Activated gamma-delta T cell (primary cell): Measurements from ENCODE around the gene RAC2.

Source experiments
- DNase-seq: peaks from one replicate; lab custom pipeline; 2025; lab: John Stamatoyannopoulos, UW

RAC2 gene

DNA sequence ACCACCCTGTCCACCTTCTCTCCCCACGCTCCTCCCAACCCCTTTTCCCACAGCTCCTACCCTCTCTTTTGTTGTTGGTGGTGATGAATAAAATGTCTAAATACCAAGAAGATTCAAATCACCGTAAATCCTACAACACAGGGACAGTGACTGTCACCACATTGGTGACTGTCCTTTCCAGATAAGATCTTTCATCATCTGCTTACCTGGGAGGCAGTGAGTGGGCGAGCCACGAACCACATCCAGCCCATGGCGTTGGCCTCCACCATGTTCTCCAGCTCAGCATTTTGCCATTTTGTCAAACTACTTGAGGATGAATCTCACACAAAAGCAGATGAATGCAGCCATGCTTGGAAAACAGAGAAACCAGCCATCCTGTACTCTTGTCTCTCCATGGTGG lies 31.6 kb upstream of the RAC2 start:
- DNase-seq = no peak

DNA sequence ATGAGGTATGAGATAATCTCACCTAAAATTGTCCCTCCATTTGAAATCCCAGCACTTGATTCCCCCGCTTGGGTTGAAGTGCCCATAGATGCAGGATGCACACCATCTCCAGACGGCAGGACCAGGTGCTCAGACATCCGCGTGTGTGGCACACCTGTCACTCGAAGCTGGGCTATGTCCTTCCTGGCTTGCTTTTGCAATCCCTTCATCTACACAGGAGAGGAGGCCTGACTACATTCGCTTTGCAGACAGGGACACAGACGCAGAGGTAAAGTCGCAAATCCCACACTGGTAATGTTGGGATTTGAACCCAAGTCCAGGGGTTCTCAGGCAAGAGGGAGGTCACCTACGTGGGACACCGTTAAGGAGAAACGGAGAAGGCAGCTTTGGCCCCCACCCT lies 31.1 kb upstream of the RAC2 start:
- DNase-seq = no peak

- DNase-seq = no peak
Observed at GRCh38 chr22:37274380-37274862, 30.4 kb upstream of the RAC2 start.

GRCh38 chr22:37273846-37274225 lies 29.8 kb upstream of the RAC2 start:
- DNase-seq = no peak

- DNase-seq = no peak
Observed at GRCh38 chr22:37273126-37273845, 29.2 kb upstream of the RAC2 start.

DNA sequence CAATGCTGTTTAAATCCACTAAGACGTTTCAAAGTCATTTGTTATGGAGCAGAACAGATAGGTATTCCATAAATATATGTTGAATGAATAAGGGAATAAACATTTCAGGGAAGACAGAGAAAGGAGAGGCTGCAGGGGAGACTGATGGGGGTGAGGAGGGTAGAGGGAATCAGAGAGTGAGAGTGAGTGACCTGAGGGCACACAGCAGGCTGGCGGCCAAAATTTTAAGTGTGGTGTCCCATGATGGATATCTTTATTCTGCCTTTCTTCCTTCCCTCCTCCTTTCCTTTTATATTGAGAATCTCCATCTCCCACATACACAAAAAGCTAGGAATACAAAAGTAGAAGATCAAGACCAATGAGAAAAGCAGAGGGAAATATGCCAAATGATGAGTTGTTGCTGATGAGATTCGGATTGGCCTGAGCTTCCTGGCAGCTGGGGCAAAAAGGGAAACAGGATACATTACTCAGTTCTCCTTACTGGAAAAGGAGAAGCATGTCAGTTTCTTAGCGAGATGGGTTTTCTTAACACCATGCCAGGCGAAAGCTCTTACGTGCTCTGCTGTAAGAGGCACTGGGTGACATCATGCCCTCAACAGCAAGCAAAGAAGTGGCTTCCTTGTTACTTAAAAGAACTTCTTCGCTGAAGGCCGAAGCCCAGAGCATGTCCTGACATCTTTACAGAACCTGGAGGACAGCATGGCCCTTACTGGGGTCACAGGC lies 27.0 kb upstream of the RAC2 start:
- DNase-seq = no peak

GRCh38 chr22:37269936-37270678 lies 26.0 kb upstream of the RAC2 start:
- no peak for DNase-seq

- no peak for DNase-seq
Observed at GRCh38 chr22:37267661-37268413, 23.8 kb upstream of the RAC2 start.

GRCh38 chr22:37267135-37267587 lies 23.1 kb upstream of the RAC2 start:
- peak; percentile 39 for DNase-seq

DNA sequence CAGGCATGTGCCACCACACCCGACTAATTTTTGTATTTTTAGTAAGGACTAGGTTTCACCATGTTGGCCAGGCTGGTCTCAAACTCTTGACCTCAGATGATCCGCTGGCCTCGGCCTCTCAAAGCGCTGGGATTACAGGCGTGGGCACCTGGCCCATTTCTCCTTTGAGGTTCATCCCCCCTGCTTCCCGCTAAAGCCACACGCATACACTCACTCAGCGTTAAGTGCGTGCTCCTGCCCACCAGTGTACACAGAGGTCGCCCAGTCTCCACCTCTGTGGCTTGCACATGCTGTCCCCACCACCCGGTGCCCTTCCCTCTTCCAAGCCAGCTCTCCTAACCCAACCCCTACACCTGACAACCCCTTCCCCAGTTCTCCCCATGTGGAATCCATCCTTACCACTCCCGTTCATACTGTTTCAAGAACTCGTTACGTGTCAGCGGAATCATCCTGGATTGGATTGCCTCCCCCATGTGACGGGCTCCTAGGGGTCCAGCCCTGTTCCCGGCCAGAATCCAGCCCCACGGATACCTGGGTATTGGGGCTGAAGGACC lies 22.6 kb upstream of the RAC2 start:
- no peak for DNase-seq

- DNase-seq = no peak
Observed at GRCh38 chr22:37263966-37264887, 20.2 kb upstream of the RAC2 start.

GRCh38 chr22:37262346-37262745 lies 18.3 kb upstream of the RAC2 start:
- DNase-seq = no peak

DNA sequence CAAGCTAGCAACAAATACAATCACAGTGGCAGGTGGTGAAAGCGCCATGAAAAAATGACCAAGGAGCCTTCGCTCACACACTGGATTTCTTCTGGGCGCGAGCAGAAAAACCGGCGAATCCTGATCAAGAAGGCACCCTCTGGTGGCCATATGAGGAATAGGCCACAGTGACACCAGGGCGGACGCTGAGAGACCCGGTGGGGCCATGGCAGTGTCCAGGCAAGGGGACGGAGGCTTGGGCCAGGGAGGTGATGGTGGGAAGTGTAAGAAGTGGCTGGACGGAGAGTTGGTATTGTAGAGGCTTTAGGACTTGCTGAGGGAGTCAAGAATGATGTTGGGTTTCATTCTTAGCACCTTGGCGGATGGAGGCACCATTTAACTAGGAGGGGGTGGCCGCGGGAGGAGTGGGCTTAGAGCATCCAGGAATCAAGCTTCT lies 16.9 kb upstream of the RAC2 start:
- no peak for DNase-seq

- DNase-seq = no peak
Observed at GRCh38 chr22:37260155-37260795, 16.2 kb upstream of the RAC2 start.

- DNase-seq = no peak
Observed at GRCh38 chr22:37259540-37260029, 15.5 kb upstream of the RAC2 start.

- no peak for DNase-seq
Observed at GRCh38 chr22:37258753-37259401, 14.8 kb upstream of the RAC2 start.

GRCh38 chr22:37258005-37258752 lies 14.1 kb upstream of the RAC2 start:
- no peak for DNase-seq

- DNase-seq = no peak
Observed at GRCh38 chr22:37256075-37256726, 12.1 kb upstream of the RAC2 start.
